Testis (tissue), 3 donors: Measurements from ENCODE around the gene GPNMB. TPM values are rescaled to one million over a fixed set of nuclear protein-coding genes. Genes with fewer than 3 reads are reported as not detected.

Source experiments
- DNase-seq: peaks from one replicate; pipeline ENCODE4 v3.0.0-alpha.2; 2019
- H3K27ac ChIP-seq, 2 donors: fragments of 200-600 bp; sonication (generic); one replicate each; pipeline ENCODE4 v1.5.1; 2019
- H3K27me3 ChIP-seq: fragments of 200-600 bp; sonication (generic); one replicate; pipeline ENCODE4 v1.5.1; 2019
- H3K36me3 ChIP-seq: fragments of 200-600 bp; sonication (generic); one replicate; pipeline ENCODE4 v1.5.1; 2017; ENCODE audit warnings: low read depth; ENCODE audit errors: missing control alignments
- H3K4me1 ChIP-seq: fragments of 200-600 bp; sonication (generic); one replicate; pipeline ENCODE4 v1.5.1; 2019
- H3K4me3 ChIP-seq, 2 donors: fragments of 200-600 bp; sonication (generic); one replicate each; pipeline ENCODE4 v1.5.1; 2017 to 2019
- H3K9me3 ChIP-seq: fragments of 200-600 bp; sonication (generic); one replicate; pipeline ENCODE4 v1.5.1; 2017
- CTCF ChIP-seq, 3 experiments: fragments of 450-650 bp in 2 of 3; fragments of 200-600 bp in 1 of 3; sonication (generic) in 1 of 3; IDR thresholded peaks; one replicate each; pipeline ENCODE4 v1.5.1; 2016 to 2019; ENCODE audit warnings: antibody characterized with exemption in 3 of 3, mild to moderate bottlenecking in 2 of 3, moderate library complexity in 1 of 3
- POLR2A ChIP-seq: fragments of 450-650 bp; IDR thresholded peaks from one replicate; pipeline ENCODE4 v1.6.1; 2017; ENCODE audit warnings: antibody characterized with exemption, mild to moderate bottlenecking, moderate library complexity
- WGBS, 2 donors: methylation state at CpG; one replicate each; pipeline ENCODE4 v1.1.5; 2018; 5-methylcytosine and 5-hydroxymethylcytosine counted together
- intact Hi-C: fragments of 100-400 bp; cut with DNase I; formaldehyde crosslinking; loops from one replicate; pipeline ENCODE4 v1.15.1; 2023; ENCODE audit warnings: low total_unique reads
- polyA plus RNA-seq: library from polyadenylated mRNA; stranded (reverse); fragments of 350-450 nt; fragmentation: Illumina TruSeq; extraction: RNeasy Lipid Tissue Mini Kit (QIAGEN cat#74804); gene quantifications from one replicate; pipeline ENCODE4 v1.2.3, GENCODE V29; 2014; ENCODE audit warnings: low read depth, low replicate concordance; ENCODE audit not compliant: insufficient read depth
- total RNA-seq, 2 donors: library from RNA; depleted of rRNA; stranded (reverse); fragments of >200 nt; gene quantifications; one replicate each; pipeline ENCODE4 v1.2.3, GENCODE V29; 2016

GPNMB gene
- total and polyA plus RNA-seq, 3 donors from 2014 or later: 15.6 to 81.9 (median 33.6) TPM

GRCh38 chr7:23239698-23240097 is 6.9 kb upstream of the GPNMB start:
- no peak for DNase-seq

GRCh38 chr7:23242321-23242720 is 4.3 kb upstream of the GPNMB start:
- WGBS, 2 donors: 76 to 81% methylated on average over 3 of the region's 3 CpGs

More at GRCh38 chr7:23239698-23240097, 6.9 kb upstream of the GPNMB start:
- Histone ChIP-seq H3K4me1 (no peaks in the 10 kb centered on the region), H3K27me3 (no peaks in the 10 kb centered on the region), H3K36me3 (no peaks in the 10 kb centered on the region), H3K27ac (no peak overlapping the region), H3K9me3 (no peaks in the 10 kb centered on the region), H3K4me3 (no peak overlapping the region)
- WGBS, 2 donors: 79 to 80% methylated on average over 5 of the region's 5 CpGs
- intact Hi-C loops: no loop called here
- no peak for TF ChIP-seq POLR2A
- no peak for TF ChIP-seq CTCF (IDR thresholded peaks at IDR 0.05)

DNA sequence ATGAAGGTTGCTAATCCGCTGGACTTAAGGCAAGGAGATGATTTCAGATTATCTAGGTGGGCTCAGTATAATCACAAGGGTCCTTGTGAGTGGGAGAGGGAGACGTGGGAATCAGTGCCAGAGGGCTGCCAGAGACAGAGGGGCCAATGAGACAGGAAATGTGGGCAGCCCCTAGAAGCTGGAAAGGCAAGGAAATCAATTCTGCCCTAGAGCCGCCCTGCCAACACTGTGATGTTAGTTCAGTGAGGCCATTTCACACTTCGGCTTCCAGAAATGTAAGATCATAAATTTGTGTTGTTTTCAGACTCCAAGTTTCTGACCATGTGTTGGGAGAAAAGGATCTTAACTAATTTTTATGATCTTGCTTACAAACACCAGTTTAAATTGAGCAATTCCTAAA is 3.6 kb upstream of the GPNMB start:
- intact Hi-C loops: no loop called here
- no peaks in the 10 kb centered on the region for H3K36me3 ChIP-seq
- TF ChIP-seq CTCF (IDR thresholded peaks at IDR 0.05) (no peak), POLR2A (no peak)
- no peaks in the 10 kb centered on the region for H3K27me3 ChIP-seq
- H3K4me3 ChIP-seq: no peak overlapping the region
- no peaks in the 10 kb centered on the region for H3K4me1 ChIP-seq
- WGBS, 2 donors: 62 to 72% methylated on average over 4 of the region's 4 CpGs
- no peak overlapping the region for H3K27ac ChIP-seq
- DNase-seq: no peak
- no peaks in the 10 kb centered on the region for H3K9me3 ChIP-seq

More at GRCh38 chr7:23242321-23242720, 4.3 kb upstream of the GPNMB start:
- no peak for DNase-seq
- Histone ChIP-seq H3K9me3 (no peaks in the 10 kb centered on the region), H3K36me3 (no peaks in the 10 kb centered on the region), H3K4me3 (no peak overlapping the region), H3K27me3 (no peaks in the 10 kb centered on the region), H3K27ac (no peak overlapping the region), H3K4me1 (no peaks in the 10 kb centered on the region)
- intact Hi-C loops: no loop called here
- TF ChIP-seq CTCF (IDR thresholded peaks at IDR 0.05): no peak
- TF ChIP-seq POLR2A: no peak

GRCh38 chr7:23247046-23247602 is 549 bp downstream of the GPNMB start:
- H3K27me3 ChIP-seq: no peaks in the 10 kb centered on the region
- peak overlapping the region; percentile 43 to 61 for H3K4me3 ChIP-seq
- 19 to 26% methylated on average over 6 of the region's 6 CpGs for WGBS, 2 donors
- H3K9me3 ChIP-seq: no peaks in the 10 kb centered on the region
- H3K36me3 ChIP-seq: no peaks in the 10 kb centered on the region
- H3K4me1 ChIP-seq: no peaks in the 10 kb centered on the region
- no peak for DNase-seq
- H3K27ac ChIP-seq: peak overlapping the region; percentile 47 to 68
- intact Hi-C loops: no loop called here
- TF ChIP-seq CTCF (IDR thresholded peaks at IDR 0.05) (no peak), POLR2A (no peak)
